MM.1S (cell line): Measurements from ENCODE around the gene KRTAP20-3.

Experiments
- DNase-seq: peaks from one replicate; pipeline ENCODE4 v3.0.0-alpha.2; 2015
- H2AFZ ChIP-seq: fragments of 300-600 bp; sonication (generic); 2 replicates; pipeline ENCODE4 v1.6.0; 2016; ENCODE audit warnings: antibody characterized with exemption, low read length
- H3F3A ChIP-seq: fragments of 300-600 bp; sonication (generic); 2 replicates; pipeline ENCODE4 v1.6.1; 2016; ENCODE audit warnings: mild to moderate bottlenecking, antibody characterized with exemption, low read length, moderate library complexity, mixed read lengths; ENCODE audit not compliant: insufficient read depth
- H3K27ac ChIP-seq: fragments of 300-600 bp; sonication (generic); 2 replicates; pipeline ENCODE4 v1.5.1; 2016; ENCODE audit warnings: mild to moderate bottlenecking, low read length
- H3K27me3 ChIP-seq: fragments of 300-600 bp; sonication (generic); replicated peaks from 2 replicates; pipeline ENCODE4 v1.6.0; 2016; ENCODE audit warnings: low read length; ENCODE audit not compliant: insufficient read depth
- H3K36me3 ChIP-seq: fragments of 300-600 bp; sonication (generic); replicated peaks from 2 replicates; pipeline ENCODE4 v1.6.1; 2016; ENCODE audit warnings: mild to moderate bottlenecking, low read length, mixed read lengths; ENCODE audit not compliant: insufficient read depth
- H3K4me1 ChIP-seq: fragments of 300-600 bp; sonication (generic); 2 replicates; pipeline ENCODE4 v1.6.1; 2016; ENCODE audit warnings: low read length, mixed read lengths
- H3K4me2 ChIP-seq: fragments of 300-600 bp; sonication (generic); 2 replicates; pipeline ENCODE4 v1.6.0; 2016; ENCODE audit warnings: low read depth, low read length
- H3K4me3 ChIP-seq: fragments of 300-600 bp; sonication (generic); 2 replicates; pipeline ENCODE4 v1.5.1; 2016; ENCODE audit warnings: low read length, mixed read lengths
- H3K79me2 ChIP-seq: fragments of 300-600 bp; sonication (generic); 2 replicates; pipeline ENCODE4 v1.6.1; 2016; ENCODE audit warnings: mixed run types, low read length, mixed read lengths
- H3K9ac ChIP-seq: fragments of 300-600 bp; sonication (generic); 2 replicates; pipeline ENCODE4 v1.6.1; 2016; ENCODE audit warnings: low read length, mixed read lengths
- H3K9me2 ChIP-seq: fragments of 300-600 bp; sonication (generic); replicated peaks from 2 replicates; pipeline ENCODE4 v1.6.1; 2016; ENCODE audit warnings: mild to moderate bottlenecking, low read length, mixed read lengths; ENCODE audit not compliant: insufficient read depth
- H3K9me3 ChIP-seq: fragments of 300-600 bp; sonication (generic); replicated peaks from 2 replicates; pipeline ENCODE4 v1.6.1; 2016; ENCODE audit warnings: mild to moderate bottlenecking, low read length, mixed read lengths; ENCODE audit not compliant: insufficient read depth
- H4K20me1 ChIP-seq: fragments of 300-600 bp; sonication (generic); 2 replicates; pipeline ENCODE4 v1.6.1; 2016; ENCODE audit warnings: mild to moderate bottlenecking, low read length, moderate library complexity, mixed read lengths; ENCODE audit not compliant: insufficient read depth
- CTCF ChIP-seq: fragments of 300-600 bp; sonication (generic); IDR thresholded peaks from 2 replicates; pipeline ENCODE4 v1.5.1; 2016; ENCODE audit warnings: antibody characterized with exemption, low read length, mixed read lengths
- EZH2 ChIP-seq: fragments of 300-600 bp; sonication (generic); optimal IDR thresholded peaks from 2 replicates; pipeline ENCODE3; 2017; ENCODE audit warnings: low read depth, mild to moderate bottlenecking, antibody characterized with exemption, low read length, mixed read lengths
- EZH2phosphoT487 ChIP-seq: fragments of 300-600 bp; sonication (generic); IDR thresholded peaks from 2 replicates; pipeline ENCODE4 v1.6.1; 2018; ENCODE audit warnings: antibody characterized with exemption, low read length

The KRTAP20-3 gene

GRCh38 chr21:30638686-30639085, 4.0 kb upstream of the KRTAP20-3 start:
- Histone ChIP-seq H3K27ac (no peak overlapping the region), H3K79me2 (no peaks in the 10 kb centered on the region), H3K4me2 (no peak overlapping the region), H3K9me2 (no peaks in the 10 kb centered on the region), H3K9ac (no peak overlapping the region), H2AFZ (no peak overlapping the region), H3F3A (no peaks in the 10 kb centered on the region), H3K4me1 (no peaks in the 10 kb centered on the region), H3K4me3 (no peak overlapping the region), H3K9me3 (no peaks in the 10 kb centered on the region), H4K20me1 (no peaks in the 10 kb centered on the region), H3K36me3 (no peaks in the 10 kb centered on the region), H3K27me3 (no peaks in the 10 kb centered on the region)
- no peak for TF ChIP-seq CTCF
- TF ChIP-seq EZH2phosphoT487, result no peak
- no peak for TF ChIP-seq EZH2
- DNase-seq, result no peak

DNA sequence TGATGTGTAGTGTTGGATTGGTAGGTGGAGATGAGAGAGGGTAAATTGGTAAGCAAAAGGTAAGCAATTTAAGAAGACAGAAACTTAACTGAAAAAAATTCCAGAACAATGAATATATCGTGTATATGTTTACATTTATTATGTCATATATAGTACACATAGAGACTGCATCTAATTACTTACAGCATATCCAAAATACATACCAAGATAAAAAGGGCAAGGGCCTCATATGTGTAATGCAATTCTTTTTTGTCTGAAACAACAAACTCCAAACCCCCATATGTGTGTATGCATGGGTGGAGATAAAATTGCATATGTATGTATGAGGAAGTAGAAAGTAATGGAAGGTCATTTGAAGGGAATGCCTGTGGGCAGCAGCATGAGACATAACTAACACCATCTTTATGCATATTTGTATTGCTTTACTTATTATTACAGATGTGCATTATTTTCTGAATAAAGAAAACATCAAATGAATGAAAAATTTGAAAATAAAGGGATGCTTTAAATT, 4.3 kb downstream of the KRTAP20-3 start:
- H3K27me3 ChIP-seq, result no peaks in the 10 kb centered on the region
- no peaks in the 10 kb centered on the region for H3K9me2 ChIP-seq
- H3K4me2 ChIP-seq, result no peak overlapping the region
- H4K20me1 ChIP-seq, result no peaks in the 10 kb centered on the region
- no peak for TF ChIP-seq CTCF
- TF ChIP-seq EZH2, result no peak
- TF ChIP-seq EZH2phosphoT487, result no peak
- no peak overlapping the region for H3K27ac ChIP-seq
- H3K9ac ChIP-seq, result no peak overlapping the region
- no peak overlapping the region for H2AFZ ChIP-seq
- no peaks in the 10 kb centered on the region for H3K9me3 ChIP-seq
- no peak overlapping the region for H3K4me3 ChIP-seq
- no peaks in the 10 kb centered on the region for H3F3A ChIP-seq
- no peaks in the 10 kb centered on the region for H3K36me3 ChIP-seq
- no peaks in the 10 kb centered on the region for H3K79me2 ChIP-seq
- DNase-seq, result no peak
- H3K4me1 ChIP-seq, result no peaks in the 10 kb centered on the region

DNA sequence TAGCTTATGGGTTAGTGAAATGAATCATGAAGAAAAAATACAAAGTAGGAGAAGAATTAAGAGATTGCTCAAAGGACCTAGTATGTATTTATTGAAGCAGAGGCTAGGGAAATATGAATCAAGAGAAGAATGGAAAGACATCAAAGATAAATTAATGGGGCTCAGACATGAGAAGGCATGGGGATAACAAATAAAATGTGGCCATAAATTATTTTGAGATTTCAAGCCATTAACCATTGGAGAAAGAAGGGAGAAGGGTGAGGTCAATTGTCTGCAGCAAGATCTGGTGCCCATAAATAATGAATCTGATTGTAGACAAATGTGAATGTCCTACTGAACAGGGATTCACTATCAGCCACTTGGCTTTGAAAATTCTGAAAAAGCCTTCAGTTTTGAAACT, 10.2 kb downstream of the KRTAP20-3 start:
- DNase-seq, result no peak
- H3K36me3 ChIP-seq, result no peaks in the 10 kb centered on the region
- no peaks in the 10 kb centered on the region for H3K9me3 ChIP-seq
- H3K4me2 ChIP-seq, result no peak overlapping the region
- no peak overlapping the region for H2AFZ ChIP-seq
- TF ChIP-seq CTCF (no peak), EZH2 (no peak), EZH2phosphoT487 (no peak)
- H3K9me2 ChIP-seq, result no peaks in the 10 kb centered on the region
- H3K4me3 ChIP-seq, result no peak overlapping the region
- no peak overlapping the region for H3K27ac ChIP-seq
- no peaks in the 10 kb centered on the region for H4K20me1 ChIP-seq
- H3K79me2 ChIP-seq, result no peaks in the 10 kb centered on the region
- no peaks in the 10 kb centered on the region for H3F3A ChIP-seq
- no peaks in the 10 kb centered on the region for H3K4me1 ChIP-seq
- H3K27me3 ChIP-seq, result no peaks in the 10 kb centered on the region
- H3K9ac ChIP-seq, result no peak overlapping the region
